GM20431 (cell line): ENCODE measurements around the gene ATP10A.
"Not testable (repeated sequence)": the region's sequence is repeated elsewhere in the genome, so short reads cannot be mapped to it uniquely, and the experiment has no call there.

Experiments
- in situ Hi-C: fragments of 300-500 bp; cut with MseI, MboI; formaldehyde crosslinking; loops from one replicate; pipeline ENCODE4 v1.15.0; 2020; ENCODE audit warnings: low sequenced_read_pairs; ENCODE audit not compliant: unreplicated experiment

ATP10A gene

GRCh38 chr15:25883463-25884259 lies 20.5 kb upstream of the ATP10A start:
- in situ Hi-C loops = no loop called here

- in situ Hi-C loops = no loop called here
These were observed 19.3 kb upstream of the ATP10A start for GRCh38 chr15:25882466-25882865.

- in situ Hi-C loops = not testable (repeated sequence)
These were observed 17.8 kb upstream of the ATP10A start for GRCh38 chr15:25880877-25881276.

- in situ Hi-C loops = no loop called here
These were observed 17.3 kb upstream of the ATP10A start for GRCh38 chr15:25880411-25880810.

GRCh38 chr15:25879438-25879837 lies 16.3 kb upstream of the ATP10A start:
- in situ Hi-C loops = no loop called here

GRCh38 chr15:25877681-25878080 lies 14.6 kb upstream of the ATP10A start:
- in situ Hi-C loops = no loop called here

GRCh38 chr15:25876231-25877140 lies 13.4 kb upstream of the ATP10A start:
- in situ Hi-C loops = no loop called here

GRCh38 chr15:25875566-25875965 lies 12.4 kb upstream of the ATP10A start:
- in situ Hi-C loops = no loop called here

- in situ Hi-C loops = no loop called here
These were observed 11.3 kb upstream of the ATP10A start for GRCh38 chr15:25874379-25874778.

- in situ Hi-C loops = no loop called here
These were observed 8.3 kb upstream of the ATP10A start for GRCh38 chr15:25871403-25871802.

- in situ Hi-C loops = no loop called here
These were observed 7.8 kb upstream of the ATP10A start for GRCh38 chr15:25870938-25871337.

- in situ Hi-C loops = no loop called here
These were observed 6.6 kb upstream of the ATP10A start for GRCh38 chr15:25869701-25870100.

- in situ Hi-C loops = no loop called here
These were observed 3.7 kb upstream of the ATP10A start for GRCh38 chr15:25866874-25867273.

GRCh38 chr15:25866251-25866650 lies 3.1 kb upstream of the ATP10A start:
- in situ Hi-C loops = no loop called here

GRCh38 chr15:25864966-25865365 lies 1.8 kb upstream of the ATP10A start:
- in situ Hi-C loops = no loop called here

- in situ Hi-C loops = no loop called here
These were observed 947 bp upstream of the ATP10A start for GRCh38 chr15:25863968-25864580.

- in situ Hi-C loops = no loop called here
These were observed 536 bp downstream of the ATP10A start for GRCh38 chr15:25862472-25863110.

GRCh38 chr15:25862071-25862471 lies 1.1 kb downstream of the ATP10A start:
- in situ Hi-C loops = no loop called here

GRCh38 chr15:25860885-25861866 lies 2.0 kb downstream of the ATP10A start:
- in situ Hi-C loops = no loop called here
